Measurements from ENCODE around the gene NR5A1.

The NR5A1 gene

DNA sequence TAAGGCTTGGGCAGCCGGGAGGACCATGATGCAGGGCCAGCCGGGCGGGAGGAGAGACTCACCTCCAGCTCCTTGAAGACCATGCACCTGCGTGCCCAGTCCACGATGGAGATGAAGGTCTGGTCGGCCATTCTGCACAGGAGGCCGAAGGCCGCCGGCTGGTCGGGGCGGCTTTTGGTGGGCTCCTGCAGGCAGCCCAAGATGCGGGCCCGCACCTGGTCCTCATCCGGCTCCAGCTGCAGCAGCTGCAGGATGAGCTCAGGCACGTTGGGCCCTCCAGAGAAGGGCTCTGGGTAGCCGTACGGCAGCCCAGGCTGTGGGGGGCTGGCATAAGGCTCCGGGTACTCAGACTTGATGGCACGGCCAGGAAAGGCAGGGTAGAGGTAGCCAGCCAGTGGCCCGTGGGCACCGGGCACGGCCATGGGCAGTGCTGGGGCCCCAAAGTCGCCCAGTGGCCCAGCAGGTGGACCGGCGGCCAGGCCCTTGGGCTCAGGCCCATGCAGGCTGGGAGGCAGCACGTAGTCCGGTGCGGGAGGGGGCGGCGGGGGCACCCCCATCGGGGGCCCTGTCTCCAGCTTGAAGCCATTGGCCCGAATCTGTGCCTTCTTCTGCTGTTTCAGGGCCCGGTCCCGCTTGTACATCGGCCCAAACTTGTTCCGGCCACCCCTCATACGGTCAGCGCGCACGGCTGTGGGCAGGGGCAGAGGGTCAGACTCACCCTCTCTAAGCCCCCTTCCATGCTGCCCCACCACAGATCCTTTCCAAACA is 7.0 kb downstream of the NR5A1 start:
- FAIRE-seq (no peak), DNase-seq (ENCODE audit: low spot score) (no peak)

DNA sequence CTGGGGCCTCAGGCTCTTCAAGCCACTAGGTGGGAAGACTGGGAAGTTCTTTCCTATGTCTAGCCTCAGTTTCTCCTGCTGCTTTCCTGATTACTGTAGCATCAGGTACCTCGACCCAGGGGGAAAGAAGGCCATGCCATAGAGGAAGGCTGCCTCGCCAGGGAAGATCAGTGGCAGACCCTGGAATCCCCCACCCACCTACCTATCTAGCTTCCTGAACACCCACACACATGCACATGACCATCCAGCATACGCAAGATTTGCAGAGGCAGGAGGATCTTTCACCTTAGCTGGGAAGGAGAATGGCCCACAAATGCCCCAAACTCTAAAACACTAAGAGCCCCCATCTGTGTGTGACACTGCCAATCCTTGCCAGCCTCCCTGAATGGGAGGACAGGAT is 8.0 kb downstream of the NR5A1 start:
- no peak for FAIRE-seq

DNA sequence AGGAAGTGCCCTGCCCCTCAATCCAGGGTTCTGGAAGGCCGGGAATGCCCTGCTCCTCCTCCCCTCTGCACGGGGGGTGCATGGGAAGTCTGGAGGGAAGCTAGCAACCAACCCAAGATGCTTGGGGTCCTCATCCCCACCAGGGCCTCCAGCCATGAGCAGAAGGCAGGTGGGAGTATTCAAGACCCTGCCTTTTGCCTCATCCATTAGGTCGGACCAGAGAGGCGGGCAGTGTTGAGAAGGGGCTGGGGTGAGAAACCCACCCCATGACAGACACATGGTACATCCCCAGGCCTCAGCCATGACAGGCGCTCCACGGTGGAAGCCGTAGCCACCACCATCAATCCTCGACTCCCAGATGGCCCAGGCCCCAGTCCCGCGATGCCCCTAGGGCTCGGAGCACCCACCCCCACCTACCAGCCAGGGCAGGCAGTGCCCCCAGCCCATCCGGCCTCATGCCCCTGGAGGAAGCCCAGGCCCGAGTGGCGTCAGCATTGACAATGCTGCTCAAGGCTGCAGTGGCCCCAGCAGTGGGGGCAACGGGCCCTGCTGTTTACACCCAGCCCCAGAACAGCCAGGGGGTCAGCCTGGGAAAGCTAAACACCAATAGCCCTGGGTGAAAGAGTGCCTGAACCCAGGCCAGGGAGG is 8.6 kb downstream of the NR5A1 start:
- FAIRE-seq, result no peak
- no peak for DNase-seq (ENCODE audit: low spot score)

More for the DNA sequence above, 8.0 kb downstream of the NR5A1 start:
- DNase-seq (ENCODE audit: low spot score), result no peak

DNA sequence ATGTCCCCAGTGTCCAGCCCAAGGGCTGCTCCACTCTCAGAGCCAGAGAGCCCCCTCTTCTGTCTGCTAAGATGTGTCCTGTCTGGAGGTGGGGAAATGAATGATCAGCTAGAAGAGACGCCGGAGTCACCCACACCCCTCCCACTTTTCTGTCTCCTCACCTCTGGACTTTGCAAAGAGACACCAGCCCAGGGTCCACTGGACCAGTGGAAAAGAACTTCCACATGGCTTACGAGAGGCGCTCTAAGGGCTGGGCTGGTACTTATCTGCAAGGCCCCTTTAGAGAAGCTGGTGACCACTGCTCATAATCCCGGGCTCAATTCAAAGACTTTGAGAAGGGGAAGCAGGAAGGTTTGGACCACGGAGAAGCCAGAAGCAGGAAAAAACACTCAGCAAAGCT is 9.2 kb downstream of the NR5A1 start:
- FAIRE-seq (no peak), DNase-seq (ENCODE audit: low spot score) (no peak)

DNA sequence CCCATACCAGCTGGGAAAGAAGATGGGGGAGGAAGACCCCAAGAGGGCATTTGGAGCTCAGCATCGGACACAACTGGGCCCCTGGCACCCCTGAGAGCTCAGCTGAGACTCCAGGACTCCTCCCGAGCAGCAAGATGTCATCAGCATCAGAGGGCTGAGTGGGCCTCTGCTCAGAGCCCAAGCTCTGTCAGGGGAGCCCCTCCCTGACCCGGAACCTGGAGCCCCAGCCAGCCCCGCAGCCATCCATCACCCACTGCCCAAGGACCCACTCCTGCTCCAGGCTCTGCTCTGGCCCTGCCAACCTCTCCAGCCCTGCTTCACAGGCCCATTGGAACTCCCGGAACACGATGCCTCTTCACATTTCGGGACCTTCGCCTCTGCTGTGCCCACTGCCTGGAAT is 9.8 kb downstream of the NR5A1 start:
- no peak for FAIRE-seq

DNA sequence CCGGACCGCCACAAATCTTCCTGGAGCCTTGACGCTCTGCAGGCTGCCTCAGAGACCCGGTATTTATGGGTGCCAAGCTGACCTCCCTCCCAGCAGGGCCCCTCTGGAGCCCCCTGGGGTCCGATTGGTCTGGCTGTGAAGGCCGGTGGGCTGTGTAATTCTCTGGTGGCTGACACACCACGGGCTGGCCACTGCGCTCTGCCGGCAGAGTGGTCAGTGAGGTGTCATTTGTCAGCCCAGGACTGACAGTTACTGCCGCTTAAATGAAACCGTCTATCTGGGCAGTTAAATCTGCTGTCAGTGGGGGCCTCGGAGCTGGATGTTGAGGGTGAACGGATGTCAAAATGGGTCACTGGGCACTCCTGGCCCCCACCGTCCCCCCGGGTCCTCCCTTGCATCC is 10.7 kb downstream of the NR5A1 start:
- FAIRE-seq (no peak), DNase-seq (ENCODE audit: low spot score) (no peak)

More for the DNA sequence above, 9.8 kb downstream of the NR5A1 start:
- no peak for DNase-seq (ENCODE audit: low spot score)

DNA sequence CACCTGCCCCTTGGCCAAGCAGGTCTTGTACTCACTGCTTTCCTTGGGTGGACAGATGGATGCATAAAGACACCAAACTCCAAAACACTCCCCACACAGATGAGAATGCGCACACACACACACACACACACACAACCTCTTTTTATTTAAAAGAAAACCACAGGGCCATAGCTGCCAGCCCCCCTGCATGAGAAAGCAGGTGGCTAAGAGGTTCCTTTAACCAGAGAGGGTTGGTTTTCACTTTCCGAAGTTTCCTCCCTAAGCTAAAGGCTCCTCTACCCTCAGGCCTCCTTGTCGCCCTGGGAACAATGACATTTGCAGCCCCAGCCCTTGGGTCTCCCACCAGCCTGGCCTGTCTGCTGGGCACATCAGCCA is 11.1 kb downstream of the NR5A1 start:
- DNase-seq (ENCODE audit: low spot score) (no peak), FAIRE-seq (no peak)

DNA sequence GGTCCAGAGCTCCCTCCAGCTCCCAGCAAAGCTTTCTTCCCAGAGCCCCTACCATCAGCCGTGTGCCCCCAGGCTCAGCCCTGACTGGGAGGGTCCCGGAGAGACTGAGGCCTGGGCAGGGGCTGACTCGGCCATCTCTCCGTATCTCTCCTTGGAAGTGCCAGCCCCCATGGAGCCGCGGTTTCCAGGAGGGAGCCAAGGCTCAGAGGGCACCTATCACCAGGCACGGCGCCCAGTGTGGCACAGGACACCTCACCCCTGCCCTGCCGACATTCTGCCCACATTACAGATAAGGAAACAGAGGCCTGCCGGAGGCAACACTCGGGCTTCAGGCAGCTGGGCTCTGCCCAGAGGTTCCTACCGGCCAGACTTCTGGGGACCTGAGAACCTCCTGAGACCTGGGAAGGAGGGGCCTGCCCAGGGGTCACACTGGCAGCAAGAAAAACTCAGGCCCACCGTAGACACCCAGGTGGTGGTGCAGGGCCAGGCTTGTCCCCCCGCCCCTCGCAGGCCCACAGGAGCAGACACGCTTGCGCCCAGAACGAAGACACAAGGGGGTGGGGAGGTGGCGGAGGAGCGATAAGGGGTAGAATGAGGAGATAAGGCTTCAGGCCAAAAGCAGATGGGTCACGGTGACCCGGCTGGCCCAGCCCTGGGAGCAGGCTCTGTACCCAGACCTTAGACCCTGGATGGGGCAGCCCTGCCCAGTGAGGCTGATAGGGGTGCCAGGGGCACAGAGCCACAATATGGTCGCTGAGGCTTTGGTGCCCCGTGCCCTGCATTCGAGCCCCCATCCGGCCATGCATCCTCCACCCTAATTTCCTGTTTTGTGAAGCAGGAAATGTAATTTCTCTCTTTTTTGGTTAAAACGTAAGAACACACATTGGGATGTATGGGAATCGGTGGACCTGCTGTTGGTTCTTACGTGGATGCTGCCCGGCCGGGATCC is 11.8 kb downstream of the NR5A1 start:
- DNase-seq (ENCODE audit: low spot score), result no peak
- no peak for FAIRE-seq

DNA sequence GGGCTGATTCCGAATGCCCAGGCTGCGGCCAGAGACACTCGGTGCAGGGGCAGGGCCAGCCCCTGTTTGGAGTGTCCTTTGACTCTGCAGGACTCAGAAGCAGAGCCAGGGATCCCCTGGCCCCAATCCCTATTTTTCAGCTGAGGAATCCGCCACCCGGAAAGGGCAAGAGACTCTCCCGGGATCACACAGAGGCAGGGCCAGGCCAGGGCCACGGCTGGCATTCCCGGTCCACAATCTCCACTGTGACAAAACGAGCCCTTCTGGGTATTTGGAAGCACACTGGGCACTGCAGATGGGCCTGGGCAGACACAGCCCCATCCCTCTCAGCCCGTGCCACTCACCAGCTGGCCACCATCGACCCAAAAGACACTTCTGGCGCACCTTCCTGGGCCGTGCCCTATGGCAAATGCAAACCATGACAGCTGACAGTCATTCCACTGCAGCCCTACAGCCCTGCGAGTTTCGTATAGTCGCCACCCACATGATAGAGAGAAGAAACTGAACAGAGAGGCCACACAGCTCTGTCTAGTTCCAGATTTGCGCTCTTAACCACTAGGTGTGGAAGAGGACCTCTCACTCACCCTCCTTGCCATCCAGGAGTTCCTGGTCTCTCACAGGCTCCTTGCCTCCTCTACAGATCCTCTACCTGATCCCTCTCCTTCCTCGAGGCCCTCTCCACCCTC is 13.3 kb downstream of the NR5A1 start:
- FAIRE-seq, result no peak
- DNase-seq (ENCODE audit: low spot score), result no peak

DNA sequence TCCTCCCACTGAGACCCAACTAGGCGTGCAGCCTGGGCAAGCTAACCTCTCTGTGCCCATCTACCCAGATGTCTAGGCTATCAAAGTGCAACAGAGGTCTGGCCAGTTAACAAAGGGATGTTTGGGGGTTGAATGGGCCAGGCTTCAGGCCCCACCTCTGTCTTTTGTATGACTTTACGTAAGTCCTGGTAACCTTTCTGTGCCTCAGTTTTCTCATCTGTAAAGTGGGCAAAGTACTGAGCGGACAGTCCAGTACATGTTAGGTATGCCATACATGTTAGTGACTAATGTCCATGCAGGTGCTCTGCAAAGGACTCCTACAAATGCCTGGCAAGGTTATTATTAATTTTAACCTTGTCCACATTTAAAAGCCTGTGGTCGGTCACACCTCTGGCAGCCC is 14.0 kb downstream of the NR5A1 start:
- FAIRE-seq, result no peak

DNA sequence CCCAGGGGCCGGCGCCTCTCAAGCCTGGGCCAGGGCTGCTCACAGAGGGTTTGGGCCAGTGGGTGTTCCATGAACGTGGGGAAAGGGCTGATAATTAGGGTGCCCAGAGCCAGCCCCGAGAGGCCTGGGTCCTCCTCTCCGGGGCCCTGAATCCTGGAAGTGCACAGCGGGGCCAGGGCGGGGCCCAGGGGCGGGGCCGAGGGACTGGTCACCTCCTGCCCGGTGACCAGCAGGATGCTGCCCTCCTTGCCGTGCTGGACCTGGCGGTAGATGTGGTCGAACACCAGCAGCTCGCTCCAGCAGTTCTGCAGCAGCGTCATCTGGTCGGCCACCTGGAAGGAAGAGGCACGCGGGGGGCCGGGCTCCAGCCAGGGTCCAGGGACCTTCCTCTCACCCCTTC is 14.4 kb downstream of the NR5A1 start:
- DNase-seq (ENCODE audit: low spot score), result no peak
- no peak for FAIRE-seq

More for the DNA sequence above, 14.0 kb downstream of the NR5A1 start:
- DNase-seq (ENCODE audit: low spot score), result no peak

DNA sequence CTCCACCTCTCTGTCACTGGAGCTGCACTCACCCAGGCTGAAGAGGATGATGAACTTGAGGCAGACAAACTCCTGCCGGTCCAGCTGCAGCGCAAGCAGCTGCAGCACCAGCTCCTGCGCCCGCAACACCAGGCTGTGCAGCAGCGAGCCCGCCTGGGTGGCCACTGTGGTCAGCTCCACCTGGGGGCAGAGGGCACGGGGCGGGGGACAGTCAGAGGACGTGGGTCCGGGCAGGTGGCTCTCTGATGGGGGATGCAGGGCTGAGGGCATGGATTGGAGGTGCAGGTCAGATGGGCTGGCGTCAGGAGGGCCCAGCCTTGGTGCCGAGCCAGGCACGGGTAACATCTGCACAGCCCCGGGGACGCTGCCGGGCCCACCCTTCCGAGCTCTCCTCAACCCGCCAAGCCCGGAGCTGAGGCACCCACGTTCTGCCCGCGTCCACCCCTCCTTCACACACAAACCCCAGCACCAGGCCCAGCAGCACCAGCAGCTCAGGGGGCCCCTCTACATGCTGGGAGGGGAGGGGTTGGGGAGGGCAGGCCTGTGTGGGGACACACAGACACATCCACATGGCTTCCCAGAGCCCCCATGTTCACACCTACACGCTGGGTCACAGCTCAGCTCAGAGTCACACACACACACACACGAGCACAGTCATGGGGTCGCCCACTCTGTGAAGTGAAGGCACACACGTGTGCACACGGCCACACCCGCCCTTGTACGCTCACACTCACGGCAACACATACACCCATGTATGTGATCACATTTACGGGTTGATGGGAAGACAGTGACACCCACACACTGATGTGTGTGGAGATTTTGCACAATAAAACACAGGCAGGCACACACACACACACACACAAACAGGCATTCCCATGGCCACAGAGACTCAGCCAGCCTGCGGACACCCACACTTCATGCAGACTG is 15.9 kb downstream of the NR5A1 start:
- no peak for DNase-seq (ENCODE audit: low spot score)

DNA sequence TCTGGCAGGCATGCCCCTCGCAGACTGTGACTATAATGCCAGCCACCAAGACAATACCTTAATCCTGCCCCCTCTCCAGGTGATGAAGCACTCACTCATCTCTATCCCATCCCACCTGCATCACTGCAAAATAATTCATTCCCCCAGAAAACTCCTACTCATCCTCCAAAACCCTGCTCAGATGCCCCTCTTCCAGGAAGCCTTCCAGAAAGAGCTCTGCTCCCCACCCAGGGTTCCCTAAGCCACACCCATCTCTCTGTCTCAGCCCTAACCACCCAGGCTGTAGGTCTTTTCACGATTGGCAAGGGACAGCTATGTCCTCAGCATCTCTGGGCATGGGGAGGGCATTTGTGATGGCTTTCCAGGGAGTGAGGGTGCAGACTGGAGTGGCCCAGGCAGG is 17.2 kb downstream of the NR5A1 start:
- DNase-seq (ENCODE audit: low spot score) (no peak), FAIRE-seq (no peak)

More for the DNA sequence above, 15.9 kb downstream of the NR5A1 start:
- FAIRE-seq, result no peak

DNA sequence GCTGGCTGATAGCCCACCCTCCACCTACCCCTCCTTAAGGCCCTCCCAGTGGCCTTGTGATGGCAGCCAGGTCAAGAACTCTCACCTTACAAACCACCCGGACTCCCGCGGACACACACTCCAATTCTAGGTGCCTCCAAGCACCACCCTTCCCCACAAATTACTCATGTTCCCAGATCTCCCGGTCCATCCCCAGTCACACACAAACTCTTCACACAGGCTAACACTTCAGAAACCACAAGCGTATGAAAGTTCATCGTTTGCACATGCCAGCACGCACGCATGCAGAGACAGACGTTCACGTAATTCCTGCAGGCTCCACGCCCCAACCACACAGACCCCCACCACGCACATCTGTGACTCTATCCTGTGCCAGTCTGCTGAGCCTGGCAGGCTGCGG is 18.0 kb downstream of the NR5A1 start:
- FAIRE-seq (no peak), DNase-seq (ENCODE audit: low spot score) (no peak)

DNA sequence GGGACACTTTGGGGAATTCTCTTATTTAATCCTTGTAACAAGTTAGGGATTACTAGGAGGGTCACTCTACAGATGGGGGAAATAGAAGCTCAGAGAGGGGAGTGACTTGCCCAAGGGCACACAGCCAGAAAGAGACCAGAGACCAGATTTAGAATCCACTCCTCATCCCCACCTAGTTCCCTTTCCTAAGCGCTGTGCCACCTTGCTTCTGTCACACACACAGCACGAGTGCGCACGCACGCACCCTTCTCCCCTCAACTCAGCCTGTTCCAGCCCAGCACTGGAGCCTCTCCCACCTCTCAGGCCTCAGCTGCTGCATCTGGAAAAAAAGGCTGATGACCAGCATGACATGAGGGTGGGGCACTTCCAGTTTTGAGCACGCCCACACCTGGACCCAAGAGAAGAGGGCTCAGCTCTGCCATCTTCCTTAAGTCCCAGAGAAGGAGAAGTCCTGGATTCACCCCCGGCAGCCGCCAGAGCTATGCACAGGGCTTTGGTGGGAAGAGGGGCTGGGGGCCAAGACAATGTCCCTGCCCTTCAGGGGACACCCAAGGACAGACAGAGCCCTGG is 18.5 kb downstream of the NR5A1 start:
- no peak for DNase-seq (ENCODE audit: low spot score)
- FAIRE-seq, result no peak

DNA sequence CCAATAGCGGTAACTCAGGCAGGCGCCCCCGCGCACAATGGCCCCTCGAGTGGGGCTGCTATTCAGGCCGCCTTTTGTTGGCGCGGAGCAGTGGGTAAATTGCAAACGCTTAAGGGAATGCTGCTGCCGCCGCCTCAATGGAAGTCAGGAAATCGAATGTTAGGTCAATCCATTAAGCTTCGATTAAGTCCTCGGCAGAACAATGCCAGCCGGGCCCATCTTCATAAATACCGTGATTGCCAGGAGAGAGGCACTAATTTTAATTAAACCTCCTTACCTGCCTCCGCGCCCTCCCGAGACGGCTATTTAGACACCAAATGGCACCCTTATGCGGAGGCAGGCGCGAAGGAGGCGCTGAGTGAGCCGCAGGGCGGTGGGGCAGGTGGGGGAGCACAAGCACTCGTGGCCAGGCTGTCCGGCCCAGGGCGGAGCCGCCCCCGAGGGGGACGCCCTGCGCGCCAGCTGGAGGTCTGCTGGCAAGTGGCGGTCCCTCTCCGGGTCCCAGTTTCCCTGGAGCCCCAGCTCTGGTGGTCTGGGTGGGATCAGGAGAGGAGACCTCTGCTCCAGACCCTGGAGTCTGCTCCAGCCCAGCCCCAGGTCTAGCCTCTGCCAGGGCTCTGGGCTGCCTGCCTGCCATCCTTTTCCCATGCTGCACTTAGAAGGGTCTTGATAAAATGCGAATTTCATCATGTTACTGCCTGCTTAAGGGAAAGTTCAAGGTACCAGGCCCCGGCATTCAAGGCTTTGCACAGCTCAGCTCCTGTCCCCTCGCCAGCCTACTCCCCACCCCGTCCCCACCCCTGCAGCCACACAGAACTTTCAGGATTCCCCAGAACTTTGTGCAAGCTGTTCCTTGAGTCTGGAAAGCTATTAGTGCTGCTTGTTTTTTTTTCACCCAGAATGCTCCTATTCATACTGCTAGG is 19.7 kb downstream of the NR5A1 start:
- FAIRE-seq, result no peak
- no peak for DNase-seq (ENCODE audit: low spot score)

DNA sequence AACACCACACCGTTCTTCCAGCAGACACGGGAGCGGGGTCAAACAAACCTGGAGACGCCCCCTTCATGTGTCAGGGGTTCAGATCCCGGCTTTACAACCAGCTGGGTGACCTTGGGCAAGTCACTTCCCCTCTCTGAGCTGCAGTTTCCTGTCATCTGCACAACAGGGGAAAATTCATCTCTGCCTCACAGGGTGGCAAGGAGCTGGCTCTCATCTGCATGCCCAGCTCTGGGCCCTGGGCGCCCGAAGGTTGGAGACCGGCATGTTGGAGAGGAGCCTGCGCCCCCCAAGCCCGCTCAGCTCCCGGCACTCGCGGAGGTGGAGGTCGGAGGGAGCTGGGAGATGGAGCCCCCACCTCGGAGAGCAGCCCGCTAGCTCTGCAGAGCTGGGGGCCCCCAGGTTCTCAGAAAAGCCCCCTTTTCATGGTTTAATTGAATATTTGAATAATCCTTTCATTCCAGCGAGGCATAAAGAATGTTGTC is 20.4 kb downstream of the NR5A1 start:
- DNase-seq (ENCODE audit: low spot score), result no peak
- no peak for FAIRE-seq

DNA sequence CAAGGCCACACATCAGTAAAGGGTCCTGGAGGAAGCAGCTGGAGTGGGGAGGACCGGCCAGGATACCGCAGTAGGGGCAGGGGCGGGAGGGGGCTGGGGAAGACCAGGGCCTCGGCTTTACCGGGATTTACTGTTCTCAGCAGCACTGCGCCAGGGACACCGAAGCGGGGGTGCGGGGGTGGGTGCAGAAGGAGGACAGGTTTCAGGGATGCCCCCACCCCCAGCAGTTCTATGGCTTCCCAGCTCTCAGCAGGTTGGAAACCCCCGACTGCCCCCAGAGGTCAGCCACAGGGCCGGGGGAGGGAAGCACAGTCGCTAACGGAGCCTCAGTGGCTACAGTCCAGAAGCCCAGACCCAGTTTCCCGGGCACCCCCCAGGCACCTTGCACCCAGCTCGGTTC is 21.3 kb downstream of the NR5A1 start:
- no peak for FAIRE-seq
- DNase-seq (ENCODE audit: low spot score), result no peak

DNA sequence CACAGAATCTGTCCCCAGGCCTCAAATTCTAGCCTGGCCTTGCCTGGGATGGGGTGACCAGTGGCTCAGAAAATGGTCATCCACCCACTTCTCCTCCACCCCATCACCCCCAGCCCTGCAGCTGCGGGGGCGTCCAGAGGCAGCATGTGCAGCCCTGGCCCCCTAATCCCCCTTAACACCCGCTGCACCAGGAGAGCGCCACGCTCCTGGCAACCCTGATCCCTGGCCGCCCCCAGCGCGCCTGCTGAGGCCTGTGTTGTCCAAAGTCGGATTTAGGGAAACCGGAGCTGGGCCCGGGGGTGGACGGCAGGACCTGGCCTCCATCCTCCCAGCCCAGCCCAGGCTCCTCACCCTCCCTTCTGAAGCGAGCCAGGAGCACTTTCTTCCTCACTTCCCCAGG is 22.0 kb downstream of the NR5A1 start:
- DNase-seq (ENCODE audit: low spot score) (no peak), FAIRE-seq (no peak)
